OCI-M1 (cell line): ENCODE measurements around the gene TIAM1.

ENCODE experiments used
- DNase-seq: peaks from one replicate; lab custom pipeline; 2025; lab: John Stamatoyannopoulos, UW

TIAM1 gene

GRCh38 chr21:31132574-31133242 lies 211.4 kb downstream of the TIAM1 start:
- DNase-seq = no peak

DNA sequence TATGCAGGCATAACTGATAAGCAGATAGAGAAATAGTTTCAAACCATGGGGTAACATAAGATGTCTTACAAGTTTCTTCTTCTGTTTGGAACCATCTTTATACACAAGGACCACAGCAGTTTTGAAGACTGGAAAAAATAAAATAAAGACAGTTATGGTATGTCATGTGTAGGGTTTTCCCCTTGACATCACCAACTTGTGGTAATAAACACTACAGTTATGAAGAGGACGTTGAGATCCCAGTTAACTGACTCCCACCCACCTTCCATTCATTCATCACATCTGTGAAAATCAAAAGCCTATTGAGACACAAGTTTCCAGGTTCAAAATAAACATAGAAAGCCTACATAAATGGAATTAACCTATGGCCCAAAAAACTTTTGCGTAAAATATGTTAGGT lies 213.2 kb downstream of the TIAM1 start:
- no peak for DNase-seq

DNA sequence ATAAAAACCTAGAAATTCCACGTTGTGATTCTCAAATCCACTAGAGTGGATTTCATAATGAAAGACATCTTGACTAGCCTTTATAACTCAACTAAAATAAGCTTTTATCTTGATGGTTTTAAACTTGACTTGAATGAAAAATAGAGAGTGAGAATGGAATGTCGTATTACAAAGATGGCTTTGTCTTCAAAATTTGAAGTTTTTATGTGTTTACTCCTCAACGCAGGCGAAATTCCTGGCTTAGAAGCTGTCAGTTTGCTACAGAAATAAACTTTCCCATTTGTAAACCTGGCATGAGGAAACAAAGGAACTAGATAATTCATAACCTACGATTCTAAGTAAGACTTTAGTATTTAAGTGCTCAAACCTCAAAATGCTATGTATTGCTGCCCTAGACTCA lies 215.8 kb downstream of the TIAM1 start:
- no peak for DNase-seq

GRCh38 chr21:31124010-31124409 lies 220.1 kb downstream of the TIAM1 start:
- DNase-seq = no peak

DNA sequence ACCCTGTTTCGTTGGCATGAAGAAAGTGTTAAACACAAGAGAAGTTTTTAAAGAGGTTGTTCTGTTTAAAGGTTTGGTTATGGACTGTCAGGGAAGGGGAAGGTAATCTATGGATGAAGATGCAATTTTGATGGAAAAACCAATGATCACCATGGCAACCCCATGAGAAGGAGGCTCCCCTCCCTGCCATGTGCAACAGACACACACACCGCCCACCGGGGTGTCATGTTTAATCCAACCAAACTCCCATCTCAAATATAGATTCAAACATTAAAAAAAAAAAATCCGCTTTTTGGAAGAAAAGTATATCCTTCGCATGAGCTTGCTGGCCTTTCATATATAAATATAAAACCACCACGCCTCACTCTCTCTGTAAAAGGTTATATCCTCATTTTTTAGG lies 224.9 kb downstream of the TIAM1 start:
- DNase-seq = no peak

DNA sequence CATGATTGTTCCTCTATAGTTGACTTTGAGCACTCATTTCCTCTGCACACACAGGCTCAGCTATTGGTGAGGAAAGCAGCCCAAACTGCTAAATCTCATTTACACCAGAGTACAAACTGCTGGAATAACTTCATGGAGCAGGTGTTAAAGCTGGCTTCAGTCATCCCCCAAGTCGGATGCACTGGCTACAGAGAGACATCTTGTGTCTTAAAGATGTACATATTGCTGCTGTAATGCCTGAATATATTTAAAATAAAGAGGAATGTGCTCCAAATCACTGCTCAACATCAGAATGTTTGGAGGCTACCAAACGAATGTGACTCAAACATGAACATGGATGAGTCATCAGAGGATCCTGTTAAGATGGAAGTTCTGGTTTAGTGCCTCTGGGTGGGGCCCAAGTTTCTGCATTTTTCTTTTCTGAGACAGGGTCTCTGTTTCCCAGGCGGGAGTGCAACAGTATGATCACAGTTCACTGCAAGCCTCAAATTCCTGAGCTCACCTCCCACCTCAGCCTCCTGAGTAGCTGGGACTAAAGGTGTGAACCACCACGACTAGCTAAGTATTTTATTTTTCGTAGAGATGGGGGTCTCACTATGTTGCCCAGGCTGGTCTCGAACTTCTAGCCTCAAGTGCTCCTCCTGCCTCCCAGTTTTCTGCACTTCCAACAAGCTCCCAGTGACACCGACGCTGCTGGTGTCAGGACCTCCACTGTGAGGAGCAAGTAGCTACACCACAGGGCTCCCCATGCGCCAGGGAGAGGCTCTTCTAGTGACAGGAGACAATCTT lies 226.7 kb downstream of the TIAM1 start:
- no peak for DNase-seq

GRCh38 chr21:31115249-31115648 lies 228.8 kb downstream of the TIAM1 start:
- DNase-seq = no peak

- no peak for DNase-seq
These were observed 233.0 kb downstream of the TIAM1 start for GRCh38 chr21:31111093-31111492.

DNA sequence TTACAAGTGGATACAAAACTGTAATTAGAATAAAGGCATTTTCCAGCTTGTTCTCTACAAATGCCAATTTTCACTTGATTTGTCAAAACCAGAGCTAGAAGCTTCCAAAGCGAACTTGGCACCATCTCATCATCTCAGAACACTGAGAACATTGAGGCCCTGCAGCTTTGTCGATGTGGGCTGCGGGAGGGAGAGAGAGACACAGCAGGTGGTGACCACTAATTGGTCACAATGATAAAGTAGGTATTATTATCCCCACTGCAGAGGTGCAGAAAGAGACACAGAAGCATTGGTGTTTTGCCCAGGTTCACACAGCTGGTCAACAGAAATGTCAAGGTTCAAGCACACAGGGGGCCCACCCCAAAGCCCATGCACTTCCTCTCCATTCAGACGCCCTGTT lies 233.6 kb downstream of the TIAM1 start:
- DNase-seq = no peak

- DNase-seq = no peak
These were observed 236.2 kb downstream of the TIAM1 start for GRCh38 chr21:31107871-31108270.

DNA sequence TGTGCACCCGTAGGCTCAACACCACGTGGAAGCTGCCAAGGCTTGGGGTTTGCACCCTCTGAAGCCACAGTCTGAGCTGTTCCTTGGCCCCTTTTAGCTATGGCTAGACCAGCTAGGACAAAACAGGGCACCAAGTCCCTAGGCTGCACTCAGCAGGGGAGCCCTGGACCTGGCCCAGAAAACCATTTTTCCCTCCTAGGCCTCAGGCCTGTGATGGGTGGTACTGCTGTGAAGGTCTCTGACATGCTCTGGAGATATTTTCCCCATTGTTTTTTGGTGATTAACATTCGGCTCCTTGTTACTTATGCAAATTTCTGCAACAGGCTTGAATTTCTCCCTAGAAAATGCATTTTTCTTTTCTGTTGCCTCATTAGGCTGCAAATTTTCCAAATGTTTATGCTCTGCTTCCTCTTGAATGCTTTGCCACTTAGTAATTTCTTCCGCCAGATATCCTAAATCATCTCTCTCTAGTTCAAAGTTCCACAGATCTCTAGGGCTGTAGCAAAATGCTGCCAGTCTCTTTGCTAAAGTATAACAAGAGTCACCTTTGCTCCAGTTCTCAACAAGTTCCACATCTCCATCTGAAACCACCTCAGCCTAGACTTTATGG lies 236.8 kb downstream of the TIAM1 start:
- DNase-seq = no peak

DNA sequence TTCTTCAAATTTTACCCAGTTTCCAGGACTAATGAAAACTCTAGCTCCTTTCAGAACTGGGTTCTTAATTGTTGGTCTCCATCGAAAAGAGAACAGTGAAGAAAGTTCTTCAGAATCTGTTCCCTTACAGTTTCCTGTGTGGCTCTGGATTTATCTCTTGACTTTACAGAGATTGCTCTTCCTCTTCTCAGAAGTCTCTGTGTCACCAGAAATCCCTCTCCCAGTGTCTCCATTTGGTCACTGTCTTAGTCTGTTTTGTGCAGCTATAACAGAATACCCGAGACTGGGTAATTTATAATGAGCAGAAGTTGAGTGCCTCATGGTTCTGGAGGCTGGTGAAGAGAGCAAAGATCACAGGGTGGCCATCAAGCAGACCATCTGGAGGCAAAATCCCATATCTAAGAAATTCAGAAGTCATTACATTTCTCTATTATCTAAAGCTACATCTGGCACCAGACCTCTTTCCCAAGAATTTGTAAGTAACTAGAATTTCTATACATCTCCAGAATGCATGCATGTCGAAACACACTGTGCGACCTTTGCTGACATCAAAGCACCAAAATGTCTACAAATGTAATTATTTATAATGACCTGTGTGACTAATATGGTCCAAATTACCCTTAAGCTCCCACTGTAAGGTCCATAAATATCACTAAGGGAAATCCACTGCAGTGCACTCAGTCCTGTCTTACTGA lies 240.3 kb downstream of the TIAM1 start:
- no peak for DNase-seq

DNA sequence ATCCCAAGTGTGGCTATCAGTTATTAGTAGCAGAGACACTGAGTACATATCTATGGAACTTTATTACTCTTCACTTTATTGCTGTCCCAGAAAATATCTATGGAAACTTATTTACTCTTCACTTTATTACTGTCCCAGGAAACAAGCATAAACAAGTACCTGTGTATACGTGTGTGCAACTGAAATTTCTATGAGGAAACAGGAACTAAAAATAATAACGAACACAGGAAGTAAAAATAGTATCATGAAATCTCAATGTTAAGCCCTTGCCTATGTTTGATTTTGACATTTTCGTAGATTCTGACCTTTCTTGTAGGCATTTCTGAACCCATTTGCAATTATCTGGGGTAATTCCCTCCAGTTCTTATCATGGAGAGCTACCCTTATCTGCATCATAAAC lies 240.9 kb downstream of the TIAM1 start:
- DNase-seq = no peak

- DNase-seq = no peak
These were observed 244.9 kb downstream of the TIAM1 start for GRCh38 chr21:31099122-31099521.

DNA sequence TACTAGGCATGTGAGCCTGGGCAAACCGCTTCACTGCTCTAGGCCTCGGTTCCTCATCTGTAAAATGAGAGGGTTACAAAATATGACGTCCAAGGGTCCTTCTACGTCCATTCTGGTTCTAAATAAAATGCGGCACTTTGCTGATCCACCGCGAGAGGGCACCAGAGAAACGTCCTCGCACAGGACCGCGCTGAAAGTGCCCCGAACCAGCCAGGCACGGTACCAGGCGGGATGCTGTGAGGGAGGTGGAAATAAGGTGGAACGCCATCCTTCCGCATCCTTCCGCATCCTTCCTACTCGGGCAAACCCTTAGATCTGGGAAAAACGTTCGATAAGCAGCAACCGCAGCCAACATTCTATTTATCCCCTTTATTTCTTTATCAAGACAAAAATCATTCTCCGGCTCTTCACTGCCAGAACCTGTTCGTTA lies 245.5 kb downstream of the TIAM1 start:
- DNase-seq = peak; percentile 50

- no peak for DNase-seq
These were observed 251.0 kb downstream of the TIAM1 start for GRCh38 chr21:31092832-31093625.

GRCh38 chr21:31090376-31090775 lies 253.7 kb downstream of the TIAM1 start:
- no peak for DNase-seq

DNA sequence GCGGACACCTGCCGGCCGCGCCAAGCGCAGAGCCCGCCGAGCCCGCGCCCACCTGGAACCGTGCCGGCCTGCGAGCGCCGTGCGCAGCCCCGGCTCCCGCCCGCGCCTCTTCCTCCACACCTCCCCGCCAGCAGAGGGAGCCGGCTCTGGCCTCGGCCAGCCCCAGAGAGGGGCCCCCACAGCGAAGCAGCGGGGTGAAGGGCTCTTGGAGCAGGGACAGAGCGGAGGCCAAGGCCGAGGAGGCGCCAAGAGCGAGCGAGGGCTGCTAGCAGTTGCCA lies 255.6 kb downstream of the TIAM1 start:
- DNase-seq = no peak

- no peak for DNase-seq
These were observed 256.2 kb downstream of the TIAM1 start for GRCh38 chr21:31087639-31088473.

DNA sequence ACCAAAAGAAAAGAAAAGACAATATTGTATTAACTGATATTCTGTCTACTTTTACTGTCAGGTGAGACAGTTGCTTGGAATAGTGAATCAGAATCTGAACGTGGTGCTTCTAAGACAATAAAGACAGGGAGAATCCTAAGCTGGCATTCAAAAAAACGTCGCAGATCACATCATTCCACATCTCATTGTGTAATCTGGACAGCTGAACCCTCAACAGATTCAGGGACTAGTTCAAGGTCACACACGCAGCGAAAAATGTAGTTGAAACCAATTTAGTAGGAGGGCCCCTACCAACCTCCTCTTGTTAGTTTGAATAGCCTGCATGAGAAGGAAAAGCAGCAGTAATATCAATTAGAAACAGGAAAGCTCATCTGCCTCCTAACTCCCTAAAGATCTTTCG lies 259.4 kb downstream of the TIAM1 start:
- DNase-seq = no peak

GRCh38 chr21:31078796-31079195 lies 265.3 kb downstream of the TIAM1 start:
- DNase-seq = peak; percentile 49
